GM21447 (cell line): ENCODE measurements around the gene MIGA2.

ENCODE experiments used
- ATAC-seq: cut with Tn5 transposase; IDR thresholded peaks from one replicate; pipeline ENCODE4 v1.9.1; 2021; ENCODE audit not compliant: unreplicated experiment

The MIGA2 gene

GRCh38 chr9:129071526-129072126, 35.2 kb downstream of the MIGA2 start:
- no peak for ATAC-seq

GRCh38 chr9:129072171-129072570, 35.7 kb downstream of the MIGA2 start:
- ATAC-seq: no peak

- ATAC-seq: no peak
Measured at GRCh38 chr9:129073404-129073803, 37.0 kb downstream of the MIGA2 start.

GRCh38 chr9:129074106-129074505, 37.7 kb downstream of the MIGA2 start:
- ATAC-seq: no peak

GRCh38 chr9:129075996-129076639, 39.7 kb downstream of the MIGA2 start:
- ATAC-seq: no peak

- ATAC-seq: no peak
Measured at GRCh38 chr9:129076640-129077037, 40.2 kb downstream of the MIGA2 start.

- ATAC-seq: no peak
Measured at GRCh38 chr9:129077236-129077635, 40.8 kb downstream of the MIGA2 start.

GRCh38 chr9:129078691-129079503, 42.5 kb downstream of the MIGA2 start:
- no peak for ATAC-seq

- no peak for ATAC-seq
Measured at GRCh38 chr9:129079829-129080228, 43.4 kb downstream of the MIGA2 start.

- ATAC-seq: no peak
Measured at GRCh38 chr9:129080298-129080600, 43.8 kb downstream of the MIGA2 start.

GRCh38 chr9:129080601-129081387, 44.4 kb downstream of the MIGA2 start, which contains the start of gene DOLPP1:
Gene DOLPP1, plus strand, starts transcription at chr9:129081111. Its CDS starts 21 bp downstream, at chr9:129081132.
- ATAC-seq: peak; percentile 91

GRCh38 chr9:129081388-129081904, 45.0 kb downstream of the MIGA2 start:
- no peak for ATAC-seq

- no peak for ATAC-seq
Measured at GRCh38 chr9:129084087-129084486, 47.7 kb downstream of the MIGA2 start.

GRCh38 chr9:129089246-129089645, 52.8 kb downstream of the MIGA2 start:
- no peak for ATAC-seq

- ATAC-seq: no peak
Measured at GRCh38 chr9:129093602-129094386, 57.4 kb downstream of the MIGA2 start.

GRCh38 chr9:129094387-129095169, 58.2 kb downstream of the MIGA2 start:
- no peak for ATAC-seq

- ATAC-seq: no peak
Measured at GRCh38 chr9:129095170-129095667, 58.8 kb downstream of the MIGA2 start.

- no peak for ATAC-seq
Measured at GRCh38 chr9:129095908-129096307, 59.5 kb downstream of the MIGA2 start.

GRCh38 chr9:129097671-129098306, 61.4 kb downstream of the MIGA2 start:
- no peak for ATAC-seq
